ENCODE measurements around the gene KIF26B.

- TF ChIP-seq CTCF (conservative IDR thresholded peaks at IDR 0.05; ENCODE audit: low read length): no peak
- TF ChIP-seq EZH2phosphoT487 (IDR thresholded peaks at IDR 0.05; ENCODE audit: borderline replicate concordance, low read depth, low read length): no peak
Measured at GRCh38 chr1:245327360-245327759, 172.6 kb downstream of the KIF26B start.

Data from OCI-LY7 (cell line).